K562 (cell line): Measurements from ENCODE around the gene ABCC1. TPM values are rescaled to one million over a fixed set of nuclear protein-coding genes. Genes with fewer than 3 reads are reported as not detected.
A peak's percentile ranks its signal among the peaks of the same experiment; 100 is the strongest.

Experiments
- ATAC-seq: fragments of 200-7000 bp; cut with Tn5 transposase; 3 replicates; pipeline ENCODE4 v1.9.1; 2020; ENCODE audit warnings: moderate library complexity
- BruUV-seq: library from RNA; stranded (reverse); fragments of 400-500 nt; replicated peaks from 2 replicates; lab custom pipeline; 2021; lab: Mats Ljungman, UMichigan
- CTCF ChIA-PET: fragments of 300-600 bp; formaldehyde crosslinking; extraction: SDS; loops from one replicate; lab custom pipeline; 2021; ENCODE audit warnings: low intra/inter-chr PET ratio; lab: Yijun Ruan, JAX
- POLR2A ChIA-PET: fragments of 300-600, 350-650 bp; sonication (Branson Sonifier 250); formaldehyde crosslinking; extraction: SDS; loops from one replicate; lab custom pipeline; 2021; ENCODE audit warnings: antibody characterized with exemption, inconsistent platforms; lab: Yijun Ruan, JAX
- DNase-seq, 4 experiments: peaks; one replicate each; pipeline versions ENCODE4 v3.0.0 to v3.0.0-alpha.2; 2011 to 2018; ENCODE audit warnings: low spot score in 3 of 4, mixed read lengths in 3 of 4; ENCODE audit errors: extremely low read depth in 1 of 4
- FAIRE-seq: peaks from 2 replicates; lab custom pipeline; 2011; peaks lifted over from hg19 to GRCh38; lab: Jason Lieb, UNC
- H2AFZ ChIP-seq: 2 replicates; pipeline ENCODE4 v1.6.0; 2011; ENCODE audit warnings: low read depth, low read length, control low read depth, inconsistent platforms
- H3K27ac ChIP-seq: fragments of 200-600 bp; 3 replicates; pipeline ENCODE4 v1.8.0; 2011; ENCODE audit warnings: low read depth, mild to moderate bottlenecking, control low read depth, inconsistent platforms, low read length, moderate library complexity, mixed read lengths; ENCODE audit errors: extremely low read depth
- H3K27me3 ChIP-seq, 2 experiments: fragments of 300-600 bp in 1 of 2; 2 replicates in 1 of 2; 3 replicates in 1 of 2; pipeline versions ENCODE4 v1.6.0 to v1.8.0; 2011; ENCODE audit warnings: inconsistent platforms in 2 of 2, low read length in 2 of 2, mild to moderate bottlenecking in 1 of 2, mixed read lengths in 1 of 2, moderate library complexity in 1 of 2; ENCODE audit not compliant: control insufficient read depth in 2 of 2, insufficient read depth in 2 of 2
- H3K36me3 ChIP-seq: fragments of 300-600 bp; 3 replicates; pipeline ENCODE4 v1.8.0; 2011; ENCODE audit warnings: mild to moderate bottlenecking, low read length, inconsistent platforms; ENCODE audit not compliant: control insufficient read depth, insufficient read depth
- H3K4me1 ChIP-seq, 2 experiments: fragments of 200-600 bp in 1 of 2; replicated peaks in 1 of 2; 2 replicates in 1 of 2; 3 replicates in 1 of 2; pipeline versions ENCODE4 v1.5.1 to v1.8.0; 2011; ENCODE audit warnings: inconsistent platforms in 2 of 2, low read length in 2 of 2, mild to moderate bottlenecking in 1 of 2, mixed read lengths in 1 of 2, moderate library complexity in 1 of 2; ENCODE audit not compliant: control insufficient read depth in 2 of 2, insufficient read depth in 2 of 2
- H3K4me2 ChIP-seq: 2 replicates; pipeline ENCODE4 v1.6.1; 2011; ENCODE audit warnings: low read length, control low read depth, inconsistent platforms, mixed read lengths; ENCODE audit not compliant: insufficient read depth
- H3K4me3 ChIP-seq: fragments of 200-600 bp; sonication (generic), shearing (Covaris generic); 2 replicates; pipeline ENCODE4 v1.5.1; 2016; ENCODE audit warnings: control low read depth, inconsistent platforms
- H3K79me2 ChIP-seq: fragments of 200-600 bp; 3 replicates; pipeline ENCODE4 v1.8.0; 2011; ENCODE audit warnings: low read length, inconsistent platforms; ENCODE audit not compliant: control insufficient read depth, insufficient read depth
- H3K9ac ChIP-seq, 2 experiments: 2 replicates each; pipeline versions ENCODE4 v1.6.0 to v1.6.1; 2011; ENCODE audit warnings: low read depth in 2 of 2, low read length in 2 of 2, control low read depth in 1 of 2, inconsistent platforms in 1 of 2, mild to moderate bottlenecking in 1 of 2, mixed read lengths in 1 of 2; ENCODE audit not compliant: insufficient read depth in 1 of 2
- H3K9me1 ChIP-seq: one replicate; pipeline ENCODE4 v1.6.0; 2011; ENCODE audit warnings: inconsistent platforms, mild to moderate bottlenecking, low read length, moderate library complexity; ENCODE audit not compliant: control insufficient read depth, insufficient read depth
- H3K9me3 ChIP-seq: replicated peaks from 2 replicates; pipeline ENCODE4 v1.5.1; 2011; ENCODE audit warnings: low read depth, low read length, inconsistent platforms; ENCODE audit not compliant: control insufficient read depth, insufficient read depth
- H4K20me1 ChIP-seq: replicated peaks from 2 replicates; pipeline ENCODE4 v1.6.1; 2011; ENCODE audit warnings: low read length, inconsistent platforms, mixed read lengths; ENCODE audit not compliant: control insufficient read depth, insufficient read depth
- RAD51 ChIP-seq: fragments of 450-650 bp; IDR thresholded peaks from 2 replicates; pipeline ENCODE4 v1.7.1; 2016; ENCODE audit warnings: low read depth, mild to moderate bottlenecking, borderline replicate concordance
- WGBS: fragments of 100-300 bp; shearing (Covaris generic); methylation state at CpG from one replicate; pipeline ENCODE4 v1.1.6; 2016; ENCODE audit warnings: low coverage, mixed read lengths; ENCODE audit not compliant: insufficient coverage; ENCODE audit errors: missing lambda C conversion rate; 5-methylcytosine and 5-hydroxymethylcytosine counted together
- in situ Hi-C: fragments of 300-500 bp; cut with MboI; formaldehyde crosslinking; loops from 4 replicates; pipeline ENCODE4 v1.15.0; 2018; ENCODE audit warnings: inconsistent platforms, mixed read lengths
- intact Hi-C: fragments of 100-400 bp; cut with micrococcal nuclease; formaldehyde crosslinking; loops from 2 replicates; pipeline ENCODE4 v1.14.2; 2022
- polyA plus RNA-seq, 8 experiments: library from polyadenylated mRNA; depleted of rRNA in 4 of 8; stranded (reverse) in 5 of 8; unstranded in 3 of 8; fragments of >200 nt; fragmentation: Nextera tagmentation in 2 of 8; fragmentation: Illumina TruSeq in 1 of 8; extraction: Ambion mirVana in 2 of 8; extraction: Trizol in 1 of 8; gene quantifications; 2 replicates each; pipeline versions ENCODE4 v1.2.1 to v1.2.3, GENCODE V29; 2011 to 2014; ENCODE audit warnings: inconsistent platforms in 1 of 8, missing spikeins in 1 of 8
- total RNA-seq, 7 experiments: library from RNA; depleted of rRNA in 6 of 7; stranded (reverse); fragments of >200 nt in 6 of 7; fragmentation: Illumina TruSeq in 2 of 7; extraction: Trizol in 2 of 7; gene quantifications; 2 replicates each; pipeline versions ENCODE4 v1.2.1 to v1.2.3, GENCODE V29; 2011 to 2021; ENCODE audit warnings: low replicate concordance in 1 of 7
- TF ChIP-seq, protein P1 (sequence below): sonication (generic); formaldehyde crosslinking; IDR thresholded peaks from 2 replicates; pipeline ENCODE4 v1.8.1; 2023; ENCODE audit warnings: missing genetic modification reagents, mild to moderate bottlenecking, borderline replicate concordance
- TF ChIP-seq, protein P2 (sequence below), 2 experiments: fragments of 450-650 bp; formaldehyde crosslinking in 1 of 2; IDR thresholded peaks; 2 replicates each; pipeline versions ENCODE4 v1.4.0 to v1.6.1; 2014 to 2020; ENCODE audit warnings: mild to moderate bottlenecking in 2 of 2, borderline replicate concordance in 1 of 2, low read depth in 1 of 2
- TF ChIP-seq, protein P3 (sequence below): fragments of 450-650 bp; IDR thresholded peaks from 2 replicates; pipeline ENCODE4 v1.6.1; 2016; ENCODE audit warnings: borderline replicate concordance

ABCC1 gene
- total and polyA plus RNA-seq, 9 of the 15 experiments (the other 6 are each of a cell fraction or from before 2014, with no cell fraction given): 3.9 to 41.6 (median 10.0) TPM

DNA sequence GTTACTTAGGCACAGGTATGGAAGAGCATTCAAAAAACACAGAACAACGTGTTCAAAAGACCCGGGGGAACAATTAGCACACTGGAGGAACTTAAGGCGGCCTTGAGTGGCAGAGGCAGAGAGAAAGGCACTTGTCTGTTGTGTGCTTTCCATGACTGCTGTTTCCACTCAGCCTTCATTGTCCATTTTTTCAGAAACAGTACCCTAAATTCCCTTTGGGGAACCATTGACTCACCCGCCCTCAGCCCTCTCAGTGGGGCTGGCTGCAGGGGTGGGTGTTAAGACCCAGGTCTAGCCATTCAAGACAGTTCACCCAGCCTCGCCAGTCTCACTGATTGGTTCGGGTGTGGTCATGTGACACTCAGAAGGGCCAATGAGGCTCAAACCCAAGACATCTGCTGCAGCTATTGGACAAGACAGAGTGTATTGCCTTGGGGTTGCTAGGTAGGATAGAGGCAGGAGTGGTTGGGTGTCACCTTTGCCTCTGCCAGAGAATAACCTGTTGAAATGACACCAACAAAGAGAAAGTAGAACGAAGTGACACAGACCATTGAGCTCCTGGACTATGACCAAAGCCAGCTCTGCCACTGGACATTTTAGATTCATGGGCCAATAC, 41.4 kb upstream of the ABCC1 start:
- 40% methylated on average over 7 of the region's 7 CpGs for WGBS
- FAIRE-seq (peak; percentile 95), ATAC-seq (peak; percentile 100), DNase-seq (peak; percentile 85 to 94 (median 90))
- H3K9me1 ChIP-seq: no peaks in the 10 kb centered on the region
- H3K79me2 ChIP-seq: no peaks in the 10 kb centered on the region
- ChIA-PET POLR2A (interaction anchor here (0.8 to 1.8 kb wide), 2 partner anchors 14 to 20 kb away, joined by 3 to 12 read pairs; partner anchors contain the start of gene CEP20), CTCF (no interaction called here)
- BruUV-seq: no TSS peak
- H3K4me3 ChIP-seq: no peak overlapping the region
- in situ Hi-C loops: no loop called here
- H3K9me3 ChIP-seq: no peaks in the 10 kb centered on the region
- peak overlapping the region; percentile 19; the same call in 1 of the 2 replicates for H3K4me2 ChIP-seq
- no peak overlapping the region for H3K9ac ChIP-seq
- H4K20me1 ChIP-seq: no peaks in the 10 kb centered on the region
- H2AFZ ChIP-seq: peak overlapping the region; percentile 92
- intact Hi-C loops: no loop called here
- no peak overlapping the region for H3K27ac ChIP-seq
- H3K27me3 ChIP-seq: no peaks in the 10 kb centered on the region
- no peaks in the 10 kb centered on the region for H3K36me3 ChIP-seq
- H3K4me1 ChIP-seq: no peaks in the 10 kb centered on the region; a peak in 1 of 5 replicates
- TF ChIP-seq, protein P1, sequence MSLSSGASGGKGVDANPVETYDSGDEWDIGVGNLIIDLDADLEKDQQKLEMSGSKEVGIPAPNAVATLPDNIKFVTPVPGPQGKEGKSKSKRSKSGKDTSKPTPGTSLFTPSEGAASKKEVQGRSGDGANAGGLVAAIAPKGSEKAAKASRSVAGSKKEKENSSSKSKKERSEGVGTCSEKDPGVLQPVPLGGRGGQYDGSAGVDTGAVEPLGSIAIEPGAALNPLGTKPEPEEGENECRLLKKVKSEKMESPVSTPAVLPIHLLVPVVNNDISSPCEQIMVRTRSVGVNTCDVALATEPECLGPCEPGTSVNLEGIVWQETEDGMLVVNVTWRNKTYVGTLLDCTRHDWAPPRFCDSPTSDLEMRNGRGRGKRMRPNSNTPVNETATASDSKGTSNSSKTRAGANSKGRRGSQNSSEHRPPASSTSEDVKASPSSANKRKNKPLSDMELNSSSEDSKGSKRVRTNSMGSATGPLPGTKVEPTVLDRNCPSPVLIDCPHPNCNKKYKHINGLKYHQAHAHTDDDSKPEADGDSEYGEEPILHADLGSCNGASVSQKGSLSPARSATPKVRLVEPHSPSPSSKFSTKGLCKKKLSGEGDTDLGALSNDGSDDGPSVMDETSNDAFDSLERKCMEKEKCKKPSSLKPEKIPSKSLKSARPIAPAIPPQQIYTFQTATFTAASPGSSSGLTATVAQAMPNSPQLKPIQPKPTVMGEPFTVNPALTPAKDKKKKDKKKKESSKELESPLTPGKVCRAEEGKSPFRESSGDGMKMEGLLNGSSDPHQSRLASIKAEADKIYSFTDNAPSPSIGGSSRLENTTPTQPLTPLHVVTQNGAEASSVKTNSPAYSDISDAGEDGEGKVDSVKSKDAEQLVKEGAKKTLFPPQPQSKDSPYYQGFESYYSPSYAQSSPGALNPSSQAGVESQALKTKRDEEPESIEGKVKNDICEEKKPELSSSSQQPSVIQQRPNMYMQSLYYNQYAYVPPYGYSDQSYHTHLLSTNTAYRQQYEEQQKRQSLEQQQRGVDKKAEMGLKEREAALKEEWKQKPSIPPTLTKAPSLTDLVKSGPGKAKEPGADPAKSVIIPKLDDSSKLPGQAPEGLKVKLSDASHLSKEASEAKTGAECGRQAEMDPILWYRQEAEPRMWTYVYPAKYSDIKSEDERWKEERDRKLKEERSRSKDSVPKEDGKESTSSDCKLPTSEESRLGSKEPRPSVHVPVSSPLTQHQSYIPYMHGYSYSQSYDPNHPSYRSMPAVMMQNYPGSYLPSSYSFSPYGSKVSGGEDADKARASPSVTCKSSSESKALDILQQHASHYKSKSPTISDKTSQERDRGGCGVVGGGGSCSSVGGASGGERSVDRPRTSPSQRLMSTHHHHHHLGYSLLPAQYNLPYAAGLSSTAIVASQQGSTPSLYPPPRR: no peak
- TF ChIP-seq RAD51: peak; percentile 97
- TF ChIP-seq, protein P2, sequence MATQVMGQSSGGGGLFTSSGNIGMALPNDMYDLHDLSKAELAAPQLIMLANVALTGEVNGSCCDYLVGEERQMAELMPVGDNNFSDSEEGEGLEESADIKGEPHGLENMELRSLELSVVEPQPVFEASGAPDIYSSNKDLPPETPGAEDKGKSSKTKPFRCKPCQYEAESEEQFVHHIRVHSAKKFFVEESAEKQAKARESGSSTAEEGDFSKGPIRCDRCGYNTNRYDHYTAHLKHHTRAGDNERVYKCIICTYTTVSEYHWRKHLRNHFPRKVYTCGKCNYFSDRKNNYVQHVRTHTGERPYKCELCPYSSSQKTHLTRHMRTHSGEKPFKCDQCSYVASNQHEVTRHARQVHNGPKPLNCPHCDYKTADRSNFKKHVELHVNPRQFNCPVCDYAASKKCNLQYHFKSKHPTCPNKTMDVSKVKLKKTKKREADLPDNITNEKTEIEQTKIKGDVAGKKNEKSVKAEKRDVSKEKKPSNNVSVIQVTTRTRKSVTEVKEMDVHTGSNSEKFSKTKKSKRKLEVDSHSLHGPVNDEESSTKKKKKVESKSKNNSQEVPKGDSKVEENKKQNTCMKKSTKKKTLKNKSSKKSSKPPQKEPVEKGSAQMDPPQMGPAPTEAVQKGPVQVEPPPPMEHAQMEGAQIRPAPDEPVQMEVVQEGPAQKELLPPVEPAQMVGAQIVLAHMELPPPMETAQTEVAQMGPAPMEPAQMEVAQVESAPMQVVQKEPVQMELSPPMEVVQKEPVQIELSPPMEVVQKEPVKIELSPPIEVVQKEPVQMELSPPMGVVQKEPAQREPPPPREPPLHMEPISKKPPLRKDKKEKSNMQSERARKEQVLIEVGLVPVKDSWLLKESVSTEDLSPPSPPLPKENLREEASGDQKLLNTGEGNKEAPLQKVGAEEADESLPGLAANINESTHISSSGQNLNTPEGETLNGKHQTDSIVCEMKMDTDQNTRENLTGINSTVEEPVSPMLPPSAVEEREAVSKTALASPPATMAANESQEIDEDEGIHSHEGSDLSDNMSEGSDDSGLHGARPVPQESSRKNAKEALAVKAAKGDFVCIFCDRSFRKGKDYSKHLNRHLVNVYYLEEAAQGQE (IDR thresholded peaks at IDR 0.05; ENCODE audit: borderline replicate concordance): peak; percentile 64
- TF ChIP-seq, protein P2 (CRISPR knock-in tag; IDR thresholded peaks at IDR 0.05; ENCODE audit: low read depth): no peak
- TF ChIP-seq, protein P3, sequence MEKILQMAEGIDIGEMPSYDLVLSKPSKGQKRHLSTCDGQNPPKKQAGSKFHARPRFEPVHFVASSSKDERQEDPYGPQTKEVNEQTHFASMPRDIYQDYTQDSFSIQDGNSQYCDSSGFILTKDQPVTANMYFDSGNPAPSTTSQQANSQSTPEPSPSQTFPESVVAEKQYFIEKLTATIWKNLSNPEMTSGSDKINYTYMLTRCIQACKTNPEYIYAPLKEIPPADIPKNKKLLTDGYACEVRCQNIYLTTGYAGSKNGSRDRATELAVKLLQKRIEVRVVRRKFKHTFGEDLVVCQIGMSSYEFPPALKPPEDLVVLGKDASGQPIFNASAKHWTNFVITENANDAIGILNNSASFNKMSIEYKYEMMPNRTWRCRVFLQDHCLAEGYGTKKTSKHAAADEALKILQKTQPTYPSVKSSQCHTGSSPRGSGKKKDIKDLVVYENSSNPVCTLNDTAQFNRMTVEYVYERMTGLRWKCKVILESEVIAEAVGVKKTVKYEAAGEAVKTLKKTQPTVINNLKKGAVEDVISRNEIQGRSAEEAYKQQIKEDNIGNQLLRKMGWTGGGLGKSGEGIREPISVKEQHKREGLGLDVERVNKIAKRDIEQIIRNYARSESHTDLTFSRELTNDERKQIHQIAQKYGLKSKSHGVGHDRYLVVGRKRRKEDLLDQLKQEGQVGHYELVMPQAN: no peak
